Activated naive CD8-positive, alpha-beta T cell treated with anti-CD3 and anti-CD28 coated beads, Interleukin-2, amount 10 ng/mL, durations not matched to agents 7 days and 5 days (primary cell): ENCODE results near the gene DBH. TPM values are rescaled to one million over a fixed set of nuclear protein-coding genes. Genes with fewer than 3 reads are reported as not detected.
A peak's percentile ranks its signal among the peaks of the same experiment; 100 is the strongest.

Experiments used
- ATAC-seq: fragments of 150-1000 bp; cut with Tn5 transposase; one replicate; pipeline ENCODE4 v1.10.0; 2021; ENCODE audit warnings: low read depth, moderate library complexity
- POLR2A ChIA-PET: fragments of 350-600 bp; sonication (Branson Sonifier 250); formaldehyde crosslinking; loops from one replicate; lab custom pipeline; 2021; ENCODE audit warnings: antibody characterized with exemption; lab: Charles Lee
- DNase-seq: peaks from one replicate; pipeline ENCODE4 v3.0.0; 2021
- H3K27ac Mint-ChIP-seq: one replicate; pipeline ENCODE4 v1.8.0; 2022; ENCODE audit warnings: mild to moderate bottlenecking, mixed read lengths
- H3K27me3 Mint-ChIP-seq: one replicate; pipeline ENCODE4 v1.8.0; 2022; ENCODE audit warnings: mild to moderate bottlenecking, moderate library complexity, mixed read lengths
- H3K36me3 Mint-ChIP-seq: one replicate; pipeline ENCODE4 v1.8.0; 2021; ENCODE audit warnings: mild to moderate bottlenecking, mixed read lengths
- H3K4me1 Mint-ChIP-seq: one replicate; pipeline ENCODE4 v1.8.0; 2021; ENCODE audit warnings: mixed read lengths
- H3K4me3 Mint-ChIP-seq: one replicate; pipeline ENCODE4 v1.8.0; 2022; ENCODE audit warnings: mild to moderate bottlenecking, moderate library complexity, mixed read lengths
- H3K9me3 Mint-ChIP-seq: one replicate; pipeline ENCODE4 v1.8.0; 2021; ENCODE audit warnings: mixed read lengths
- total RNA-seq, 2 experiments: library from RNA; stranded (reverse); gene quantifications; one replicate each; pipeline ENCODE4 v1.2.3, GENCODE V29; 2021

DBH gene
- total RNA-seq, 2 experiments from 2014 or later = not detected

DNA sequence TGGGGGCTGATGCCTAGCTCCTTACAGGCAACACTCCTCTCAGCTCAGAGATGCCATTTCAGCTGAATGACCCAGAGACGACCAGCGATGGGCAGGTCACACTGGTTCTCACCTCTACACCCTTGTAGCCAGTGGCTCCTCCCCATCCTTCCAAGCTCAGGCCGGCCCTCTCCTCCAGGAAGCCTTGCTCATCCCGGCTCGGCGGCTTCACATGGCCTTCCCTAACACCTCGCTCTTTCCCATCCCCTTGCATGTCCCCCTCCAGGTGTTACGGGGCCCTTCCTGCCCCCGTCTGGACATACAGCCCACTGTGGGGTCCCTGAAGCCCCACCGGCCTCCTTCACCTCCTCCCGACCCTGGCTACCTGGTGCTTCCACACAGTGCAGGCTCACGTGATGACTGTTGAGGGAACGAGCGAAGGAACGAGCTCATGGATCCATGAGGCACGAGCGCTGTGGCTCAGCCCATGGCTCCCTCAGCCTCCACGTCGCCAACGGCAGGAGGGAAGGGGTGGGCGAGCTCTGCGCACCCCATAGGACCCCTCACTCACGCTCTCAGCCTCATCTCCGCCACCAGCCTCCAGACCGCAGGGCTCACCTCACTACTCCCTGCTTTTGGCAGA is 56.3 kb downstream of the DBH start:
- peaks cover 8% of the 10 kb centered on the region for H3K27me3 Mint-ChIP-seq
- no peaks in the 10 kb centered on the region for H3K36me3 Mint-ChIP-seq
- H3K9me3 Mint-ChIP-seq = no peaks in the 10 kb centered on the region
- DNase-seq (no peak), ATAC-seq (no peak)
- H3K4me1 Mint-ChIP-seq = peaks cover 7% of the 10 kb centered on the region
- POLR2A ChIA-PET = interaction anchor here (2.2 kb wide), 1 partner anchor 15 kb away, joined by 5 read pairs; no protein-coding TSS in a partner anchor
- no peak overlapping the region for H3K4me3 Mint-ChIP-seq
- H3K27ac Mint-ChIP-seq = no peak overlapping the region

DNA sequence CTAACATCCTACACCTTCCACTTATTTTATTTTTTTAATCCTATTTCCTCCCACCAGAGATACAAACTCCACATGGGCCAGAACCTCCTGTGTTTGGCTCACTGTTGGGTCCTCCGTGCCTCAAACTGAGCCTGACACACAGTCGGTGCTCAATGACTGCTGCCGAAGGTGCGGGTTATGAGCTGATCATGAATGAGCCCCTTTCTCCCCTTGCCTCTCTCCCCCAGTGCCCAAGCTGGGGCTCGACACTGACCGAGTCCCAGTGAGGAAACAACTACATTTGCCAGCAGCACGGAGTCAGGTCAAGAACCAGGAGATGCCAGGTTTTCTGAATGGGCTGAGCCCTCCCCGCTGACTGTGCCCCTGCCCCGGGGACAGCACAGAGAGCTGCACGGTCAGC is 57.0 kb downstream of the DBH start:
- no peaks in the 10 kb centered on the region for H3K36me3 Mint-ChIP-seq
- H3K4me3 Mint-ChIP-seq = no peak overlapping the region
- no peaks in the 10 kb centered on the region for H3K9me3 Mint-ChIP-seq
- POLR2A ChIA-PET = interaction anchor here (2.2 kb wide), 1 partner anchor 16 kb away, joined by 5 read pairs; no protein-coding TSS in a partner anchor
- peaks cover 10% of the 10 kb centered on the region for H3K27me3 Mint-ChIP-seq
- DNase-seq = no peak
- H3K27ac Mint-ChIP-seq = no peak overlapping the region
- no peak for ATAC-seq
- peaks cover 7% of the 10 kb centered on the region for H3K4me1 Mint-ChIP-seq

DNA sequence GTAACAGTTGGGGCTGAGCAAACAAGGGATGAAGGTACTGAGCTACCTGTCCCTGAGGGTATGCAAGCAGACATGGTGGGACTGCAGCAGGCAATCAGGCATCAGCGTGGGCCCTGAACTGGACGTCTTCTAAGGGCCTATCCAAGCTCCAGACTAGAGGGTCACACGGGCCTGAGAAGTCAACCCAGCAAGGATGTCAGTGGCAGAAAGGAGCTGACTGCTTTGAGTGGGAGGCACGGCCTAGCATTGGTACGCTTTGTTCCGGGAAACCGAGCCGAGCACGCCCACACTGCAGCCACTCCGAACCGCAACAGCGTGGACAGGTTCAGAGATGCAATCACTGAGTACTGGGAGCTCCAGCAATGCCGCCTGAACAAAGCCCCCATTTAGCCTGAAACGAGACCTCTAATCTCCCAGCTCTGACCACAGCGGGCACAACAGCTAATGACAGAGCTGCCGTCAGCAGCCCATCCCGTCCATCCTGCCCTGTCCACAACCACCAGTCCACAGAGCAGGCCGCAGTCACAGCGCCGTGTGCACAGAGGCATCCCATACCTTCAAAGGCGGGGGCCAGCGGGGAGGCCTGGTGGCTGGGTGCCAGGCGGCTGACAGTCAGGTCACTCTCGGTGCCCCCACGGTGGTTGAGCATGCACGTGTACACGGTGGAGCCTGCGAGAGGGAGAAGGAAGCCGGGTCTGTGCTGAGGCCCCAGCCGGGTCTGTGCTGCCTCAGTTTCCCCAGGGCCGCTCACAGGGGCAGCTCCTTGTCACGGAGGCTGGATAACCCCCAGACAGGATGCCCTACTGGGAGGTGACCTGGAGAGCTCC is 57.8 kb downstream of the DBH start:
- peaks cover 9% of the 10 kb centered on the region for H3K4me1 Mint-ChIP-seq
- H3K27ac Mint-ChIP-seq = no peak overlapping the region
- POLR2A ChIA-PET = interaction anchor here (1.4 to 2.2 kb wide), 2 partner anchors 10 to 17 kb away, joined by 4 to 5 read pairs; no protein-coding TSS in a partner anchor
- DNase-seq (no peak), ATAC-seq (no peak)
- no peak overlapping the region for H3K4me3 Mint-ChIP-seq
- H3K9me3 Mint-ChIP-seq = no peaks in the 10 kb centered on the region
- H3K36me3 Mint-ChIP-seq = peaks cover 1% of the 10 kb centered on the region
- H3K27me3 Mint-ChIP-seq = peaks cover 13% of the 10 kb centered on the region

DNA sequence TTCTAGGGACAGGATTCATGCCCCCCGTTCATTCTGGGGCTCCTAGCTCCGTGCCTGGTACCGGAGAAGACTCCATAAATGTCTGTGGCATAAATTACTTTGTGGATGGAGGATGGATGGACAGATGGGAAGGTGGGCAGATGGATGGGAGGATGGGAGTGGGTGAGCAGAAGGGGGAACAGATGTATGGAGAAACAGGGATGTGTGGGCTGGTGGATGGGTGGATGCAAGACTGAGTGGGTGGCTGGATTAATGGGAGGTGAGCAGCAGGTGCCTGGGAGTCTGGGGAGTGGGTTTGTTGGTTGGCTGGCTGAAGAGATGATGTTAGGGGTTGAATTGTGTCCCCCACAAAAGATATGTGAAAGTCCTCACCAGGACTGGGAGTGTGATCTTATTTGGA is 58.5 kb downstream of the DBH start:
- ATAC-seq = no peak
- Mint-ChIP-seq H3K27me3 (peaks cover 13% of the 10 kb centered on the region), H3K9me3 (no peaks in the 10 kb centered on the region), H3K4me3 (no peak overlapping the region), H3K36me3 (peaks cover 1% of the 10 kb centered on the region), H3K27ac (peak overlapping the region; percentile 50), H3K4me1 (peaks cover 9% of the 10 kb centered on the region)
- DNase-seq = no peak
- POLR2A ChIA-PET = interaction anchor here (1.4 to 2.2 kb wide), 2 partner anchors 11 to 18 kb away, joined by 4 to 5 read pairs; no protein-coding TSS in a partner anchor

DNA sequence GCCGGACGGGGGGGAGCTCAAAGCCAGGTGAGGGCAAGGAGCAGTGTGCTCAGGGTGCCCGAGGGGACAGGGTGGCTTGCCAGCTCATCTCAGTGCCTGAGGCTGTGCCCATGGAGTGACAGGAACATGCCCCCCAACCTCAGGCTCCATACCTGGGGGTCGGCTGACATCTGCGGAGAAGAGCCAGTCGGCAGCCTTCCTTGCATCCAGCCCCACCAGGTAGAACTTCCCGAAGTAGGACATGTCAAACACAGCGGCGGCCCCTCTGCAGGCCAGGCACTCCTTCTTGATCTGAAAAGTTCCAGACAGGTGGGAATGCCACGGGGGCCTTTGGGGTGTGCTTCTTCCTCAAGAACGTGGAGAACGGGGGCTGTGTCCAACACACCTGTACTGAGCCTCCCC is 59.9 kb downstream of the DBH start:
- Mint-ChIP-seq H3K27ac (no peak overlapping the region), H3K4me1 (peaks cover 16% of the 10 kb centered on the region), H3K4me3 (no peak overlapping the region), H3K9me3 (no peaks in the 10 kb centered on the region), H3K27me3 (peaks cover 13% of the 10 kb centered on the region), H3K36me3 (peaks cover 1% of the 10 kb centered on the region)
- ATAC-seq = no peak
- DNase-seq = no peak
- POLR2A ChIA-PET = no interaction called here

DNA sequence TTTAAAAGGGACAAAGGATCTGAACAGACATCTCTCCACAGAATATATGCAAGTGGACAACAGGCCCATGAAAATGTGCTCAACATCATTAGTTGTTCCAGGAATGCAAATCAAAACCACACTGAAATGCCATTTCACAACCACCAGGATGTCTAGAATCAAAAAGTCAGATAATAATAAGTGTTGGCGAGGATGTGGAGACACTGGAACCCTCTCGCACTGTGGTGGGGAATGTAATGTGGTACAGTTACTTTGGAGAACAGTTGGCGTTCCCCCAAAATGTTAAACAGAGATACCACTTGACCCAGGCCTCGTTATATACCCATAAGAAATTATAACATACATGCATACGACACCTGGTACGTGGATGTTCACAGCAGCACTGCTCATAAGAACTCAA is 63.4 kb downstream of the DBH start:
- Mint-ChIP-seq H3K27ac (no peak overlapping the region), H3K4me1 (peaks cover 27% of the 10 kb centered on the region), H3K9me3 (no peaks in the 10 kb centered on the region), H3K4me3 (no peak overlapping the region), H3K36me3 (peaks cover 1% of the 10 kb centered on the region), H3K27me3 (peaks cover 13% of the 10 kb centered on the region)
- no peak for ATAC-seq
- POLR2A ChIA-PET = interaction anchor here (4.9 kb wide), 1 partner anchor 16 kb away, joined by 38 read pairs; no protein-coding TSS in a partner anchor
- no peak for DNase-seq

DNA sequence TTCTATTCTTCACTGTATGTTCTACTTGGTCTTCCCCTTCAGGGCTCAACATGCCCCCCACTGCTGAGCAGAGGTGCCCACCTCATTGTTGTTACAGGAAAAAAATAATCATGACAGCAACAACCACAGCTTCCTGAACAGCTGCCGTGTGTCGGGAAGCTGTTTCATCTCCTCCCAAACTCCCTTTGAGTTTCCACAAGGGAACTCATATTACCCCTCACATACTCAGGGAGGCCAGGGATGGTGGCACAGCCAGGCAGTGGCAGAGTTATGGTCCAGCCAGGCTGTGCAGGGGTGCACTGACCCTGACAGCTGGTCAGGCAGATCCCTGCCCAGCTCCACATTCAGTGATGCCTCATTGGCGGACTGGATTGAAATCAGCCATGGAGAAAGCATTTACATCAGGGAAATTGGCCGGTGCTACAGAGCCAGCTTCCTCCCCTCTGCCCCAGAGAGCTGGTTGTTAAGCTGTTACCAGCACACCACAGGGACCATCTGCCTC is 64.7 kb downstream of the DBH start:
- Mint-ChIP-seq H3K27me3 (peaks cover 13% of the 10 kb centered on the region), H3K4me1 (peaks cover 26% of the 10 kb centered on the region), H3K27ac (no peak overlapping the region), H3K4me3 (no peak overlapping the region), H3K9me3 (no peaks in the 10 kb centered on the region), H3K36me3 (peaks cover 1% of the 10 kb centered on the region)
- POLR2A ChIA-PET = interaction anchor here (1.1 to 4.9 kb wide), 5 partner anchors 16 to 28 kb away, joined by 3 to 38 read pairs (median 6); no protein-coding TSS in a partner anchor
- no peak for DNase-seq
- ATAC-seq = no peak

DNA sequence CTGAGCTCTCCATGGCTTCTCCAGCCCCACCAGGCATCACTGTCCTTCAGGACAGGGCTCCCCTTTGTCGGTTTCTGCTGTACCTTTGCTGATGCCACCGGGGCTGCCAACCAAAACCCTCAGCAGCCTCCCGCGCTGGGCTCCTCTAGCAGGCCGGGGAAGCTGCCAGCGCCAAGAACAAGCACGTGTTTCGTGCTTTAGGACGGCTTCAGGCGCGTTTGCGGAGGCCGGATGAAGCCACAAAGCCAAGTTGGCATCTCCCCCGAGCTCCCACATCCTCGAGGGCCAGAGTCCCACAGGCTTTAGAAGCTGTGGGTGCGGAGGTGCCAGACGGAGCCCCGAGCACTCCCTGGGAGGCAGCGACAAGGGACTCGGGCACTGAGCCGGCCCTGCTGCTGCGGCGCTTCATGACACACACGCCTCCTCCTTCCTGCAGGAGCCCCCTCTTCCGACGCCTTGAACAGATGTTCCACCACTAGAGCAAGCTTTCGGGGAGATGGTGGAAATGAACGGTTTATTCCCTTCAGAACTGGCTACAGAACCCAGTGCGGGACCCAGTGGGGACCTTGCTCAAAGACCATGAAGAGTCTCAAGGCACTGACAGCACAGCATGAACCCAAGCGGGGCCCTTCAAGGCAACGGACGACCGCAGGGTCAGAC is 65.3 kb downstream of the DBH start:
- peak; percentile 53 for DNase-seq
- peak; percentile 38 for ATAC-seq
- POLR2A ChIA-PET = interaction anchor here (0.6 to 4.9 kb wide), 8 partner anchors 15 to 111 kb away, joined by 3 to 38 read pairs (median 3); no protein-coding TSS in a partner anchor

DNA sequence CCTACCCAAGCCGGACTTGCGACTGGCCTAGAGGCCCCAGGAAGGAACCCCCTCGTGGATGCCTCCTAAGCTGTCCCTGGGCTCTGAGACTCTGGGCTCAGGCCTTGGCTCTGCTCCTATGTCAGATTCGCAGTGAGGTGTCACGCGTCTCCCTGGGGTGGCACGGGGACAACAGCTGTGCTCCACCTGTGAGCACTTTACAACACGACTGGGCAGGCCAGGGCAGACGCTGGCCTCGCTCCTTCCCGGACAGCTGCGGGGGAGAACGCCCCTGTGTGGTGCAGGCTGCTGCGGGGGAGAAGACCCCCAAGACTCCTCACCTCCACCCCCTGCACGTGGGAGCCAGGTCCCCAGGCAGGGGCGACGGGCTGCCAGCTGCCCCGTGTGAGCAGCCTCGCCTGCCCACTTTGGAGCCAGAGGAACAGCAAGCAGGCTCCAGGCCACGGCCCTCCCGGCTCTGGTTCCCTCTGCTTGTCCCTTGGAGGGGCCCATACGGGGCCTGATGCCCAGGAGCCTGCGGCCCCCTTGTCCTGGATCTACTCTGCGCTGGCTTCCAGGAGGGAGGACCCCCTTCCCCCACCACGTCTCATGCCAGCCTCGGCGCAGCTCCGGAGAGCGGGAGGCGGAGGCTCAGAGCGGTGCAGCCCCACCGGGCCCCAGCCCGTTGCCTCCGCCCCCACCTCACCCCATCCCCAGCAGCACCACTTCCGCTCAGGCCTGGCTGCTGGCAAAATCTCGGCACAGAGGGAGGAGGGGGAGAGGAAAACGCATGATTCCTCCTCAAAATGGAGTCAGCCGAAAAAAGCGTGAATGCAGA is 66.0 kb downstream of the DBH start:
- Mint-ChIP-seq H3K27ac (peak overlapping the region; percentile 87), H3K36me3 (peaks cover 1% of the 10 kb centered on the region), H3K4me1 (peaks cover 21% of the 10 kb centered on the region), H3K4me3 (peak overlapping the region; percentile 75), H3K27me3 (peaks cover 6% of the 10 kb centered on the region), H3K9me3 (no peaks in the 10 kb centered on the region)
- ATAC-seq (peak; percentile 89), DNase-seq (peak; percentile 70)
- POLR2A ChIA-PET = interaction anchor here (0.6 to 4.9 kb wide), 8 partner anchors 12 to 112 kb away, joined by 3 to 38 read pairs (median 3); no protein-coding TSS in a partner anchor

More for the DNA sequence above, 65.3 kb downstream of the DBH start:
- Mint-ChIP-seq H3K4me1 (peaks cover 24% of the 10 kb centered on the region), H3K4me3 (peak overlapping the region; percentile 46), H3K9me3 (no peaks in the 10 kb centered on the region), H3K27ac (peak overlapping the region; percentile 59), H3K36me3 (peaks cover 1% of the 10 kb centered on the region), H3K27me3 (peaks cover 13% of the 10 kb centered on the region)

DNA sequence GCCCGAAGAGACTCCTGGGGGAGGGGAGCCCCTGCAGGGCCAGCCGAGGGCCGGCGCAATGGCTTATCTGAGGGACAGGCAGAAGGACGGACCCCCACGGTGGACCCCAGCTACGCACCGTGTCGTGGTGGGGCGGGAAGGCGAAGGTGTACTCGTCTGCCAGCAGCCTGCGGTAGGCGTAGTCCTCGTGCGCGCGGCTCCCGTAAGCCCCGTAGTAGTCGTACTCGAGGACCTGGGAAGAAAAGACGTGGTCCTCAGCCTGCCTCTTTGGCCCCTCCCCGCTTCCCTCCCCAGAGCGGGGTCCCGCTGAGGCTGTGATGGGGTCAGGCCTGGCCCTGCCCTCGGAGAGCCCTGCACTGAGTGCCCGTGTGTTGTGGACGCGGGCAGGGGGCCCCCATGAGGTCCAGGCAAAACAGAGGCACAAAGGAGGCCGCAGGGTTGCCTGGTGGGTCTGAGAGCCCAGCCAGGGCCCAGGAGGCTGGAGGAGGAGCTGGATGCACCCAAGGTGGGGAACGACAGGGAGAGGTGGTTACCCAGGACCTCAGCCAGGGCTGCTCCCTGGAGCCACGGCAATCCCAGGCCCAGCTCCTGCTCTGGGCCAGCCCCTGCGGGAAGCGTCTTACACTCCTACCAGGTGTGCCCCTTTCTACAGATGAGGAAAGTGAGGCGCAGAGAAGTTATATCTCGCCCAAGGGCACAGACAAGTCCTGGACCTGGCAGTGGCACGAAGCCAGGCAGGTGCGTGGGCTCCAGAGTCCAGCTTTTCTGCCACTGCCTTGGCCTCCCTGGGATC is 66.8 kb downstream of the DBH start:
- ATAC-seq (peak; percentile 6), DNase-seq (no peak)
- H3K36me3 Mint-ChIP-seq = peaks cover 1% of the 10 kb centered on the region
- H3K4me1 Mint-ChIP-seq = peaks cover 21% of the 10 kb centered on the region
- no peaks in the 10 kb centered on the region for H3K9me3 Mint-ChIP-seq
- POLR2A ChIA-PET = interaction anchor here (1.0 to 4.9 kb wide), 3 partner anchors 11 to 23 kb away, joined by 3 to 38 read pairs (median 3); no protein-coding TSS in a partner anchor
- peak overlapping the region; percentile 75 for H3K4me3 Mint-ChIP-seq
- H3K27ac Mint-ChIP-seq = peak overlapping the region; percentile 87
- peaks cover 3% of the 10 kb centered on the region for H3K27me3 Mint-ChIP-seq

DNA sequence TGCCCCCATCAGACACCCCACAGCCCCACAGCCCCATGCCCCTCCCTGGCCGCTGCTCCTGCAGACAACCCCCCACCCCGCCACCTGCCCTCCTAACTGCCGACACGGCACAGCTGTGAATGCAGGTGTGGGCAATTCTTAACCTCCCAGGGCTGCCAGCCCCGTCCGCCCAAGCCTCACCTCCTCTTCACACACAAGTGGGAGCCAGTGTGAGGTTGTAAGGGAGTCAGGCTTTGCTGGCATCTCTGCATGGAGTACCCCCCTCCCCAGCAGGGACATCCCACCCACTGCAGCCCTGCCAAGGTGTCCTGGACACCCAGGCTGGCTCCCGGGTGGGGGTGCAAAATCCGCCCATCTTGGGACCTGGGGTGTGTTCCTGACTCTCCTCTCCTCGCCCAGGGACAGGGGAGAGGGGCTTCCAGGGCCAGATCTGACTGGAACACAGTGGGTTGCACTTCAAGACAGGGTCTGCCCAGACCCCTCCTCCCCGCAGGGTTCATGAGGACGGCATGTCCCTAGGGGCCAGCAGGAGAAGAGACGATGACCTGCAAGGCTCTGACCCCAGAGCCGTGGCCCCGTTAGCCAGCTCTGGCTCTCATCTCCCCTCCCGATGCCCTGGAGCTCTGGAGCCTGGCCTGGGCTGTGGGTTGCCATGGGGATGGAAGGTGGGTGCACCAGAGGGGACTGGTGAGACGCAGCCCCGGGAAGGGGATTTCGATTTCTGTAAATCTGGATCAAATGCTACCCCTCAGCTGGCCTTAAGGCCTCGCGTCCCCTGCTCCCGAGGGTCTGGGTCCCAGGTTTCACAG is 67.6 kb downstream of the DBH start:
- Mint-ChIP-seq H3K4me1 (peaks cover 19% of the 10 kb centered on the region), H3K27me3 (no peaks in the 10 kb centered on the region), H3K9me3 (no peaks in the 10 kb centered on the region), H3K27ac (no peak overlapping the region), H3K36me3 (no peaks in the 10 kb centered on the region), H3K4me3 (no peak overlapping the region)
- ATAC-seq (no peak), DNase-seq (peak; percentile 28)
- POLR2A ChIA-PET = interaction anchor here (4.9 kb wide), 1 partner anchor 21 kb away, joined by 38 read pairs; no protein-coding TSS in a partner anchor
